Measurements from ENCODE around the gene TTI1. TPM values are rescaled to one million over a fixed set of nuclear protein-coding genes. Genes with fewer than 3 reads are reported as not detected.
A peak's percentile ranks its signal among the peaks of the same experiment; 100 is the strongest.

TTI1 gene
- total RNA-seq, 1 donor from 2014 or later: 30.1 TPM

- Mint-ChIP-seq H3K4me3 (no peak overlapping the region), H3K36me3 (ENCODE audit: low read depth) (peaks cover 70% of the 10 kb centered on the region), H3K27ac (no peak overlapping the region), H3K27me3 (no peaks in the 10 kb centered on the region), H3K9me3 (no peaks in the 10 kb centered on the region), H3K4me1 (peaks cover 20% of the 10 kb centered on the region)
- TF ChIP-seq CTCF (IDR thresholded peaks at IDR 0.05): no peak
- CTCF ChIA-PET: interaction anchor here (0.7 to 5.5 kb wide), 3 partner anchors 332 to 457 kb away, joined by 3 to 57 read pairs (median 3); no protein-coding TSS in a partner anchor
- DNase-seq (no peak), ATAC-seq (ENCODE audit: low read depth) (no peak)
- POLR2A ChIA-PET: no interaction called here
- intact Hi-C loops (cut with micrococcal nuclease): loop anchor here (5.0 kb wide), 2 partner anchors 724 to 799 kb away; no protein-coding TSS in a partner anchor
Observed at GRCh38 chr20:37991157-37991866, 41.9 kb downstream of the TTI1 start.

GRCh38 chr20:37990571-37991151 is 42.6 kb downstream of the TTI1 start:
- ChIA-PET CTCF (interaction anchor here (0.7 to 5.5 kb wide), 3 partner anchors 331 to 457 kb away, joined by 3 to 57 read pairs (median 3); no protein-coding TSS in a partner anchor), POLR2A (no interaction called here)
- ATAC-seq (ENCODE audit: low read depth) (peak; percentile 87), DNase-seq (peak; percentile 29)
- peak overlapping the region; percentile 13 for H3K27ac Mint-ChIP-seq
- H3K27me3 Mint-ChIP-seq: no peaks in the 10 kb centered on the region
- intact Hi-C loops (cut with micrococcal nuclease): loop anchor here (5.0 kb wide), 2 partner anchors 723 to 798 kb away; no protein-coding TSS in a partner anchor
- peaks cover 20% of the 10 kb centered on the region for H3K4me1 Mint-ChIP-seq
- no peak overlapping the region for H3K4me3 Mint-ChIP-seq
- H3K36me3 Mint-ChIP-seq (ENCODE audit: low read depth): peaks cover 67% of the 10 kb centered on the region
- TF ChIP-seq CTCF (IDR thresholded peaks at IDR 0.05): no peak
- H3K9me3 Mint-ChIP-seq: no peaks in the 10 kb centered on the region

GRCh38 chr20:37989601-37990295 is 43.5 kb downstream of the TTI1 start:
- no peaks in the 10 kb centered on the region for H3K9me3 Mint-ChIP-seq
- H3K4me3 Mint-ChIP-seq: no peak overlapping the region
- intact Hi-C loops (cut with micrococcal nuclease): loop anchor here (5.0 kb wide), 2 partner anchors 722 to 797 kb away; no protein-coding TSS in a partner anchor
- ATAC-seq (ENCODE audit: low read depth): no peak
- no peak overlapping the region for H3K27ac Mint-ChIP-seq
- ChIA-PET POLR2A (no interaction called here), CTCF (no interaction called here)
- no peak for TF ChIP-seq CTCF (IDR thresholded peaks at IDR 0.05)
- no peaks in the 10 kb centered on the region for H3K27me3 Mint-ChIP-seq
- H3K4me1 Mint-ChIP-seq: peaks cover 20% of the 10 kb centered on the region
- no peak for DNase-seq
- peaks cover 63% of the 10 kb centered on the region for H3K36me3 Mint-ChIP-seq (ENCODE audit: low read depth)

- no peak for ATAC-seq (ENCODE audit: low read depth)
- no peak for DNase-seq
- peaks cover 20% of the 10 kb centered on the region for H3K4me1 Mint-ChIP-seq
- ChIA-PET POLR2A (interaction anchor here (0.6 kb wide), 1 partner anchor 289 kb away, joined by 3 read pairs; no protein-coding TSS in a partner anchor), CTCF (interaction anchor here (0.6 kb wide), 1 partner anchor 423 kb away, joined by 3 read pairs; no protein-coding TSS in a partner anchor)
- H3K9me3 Mint-ChIP-seq: no peaks in the 10 kb centered on the region
- H3K4me3 Mint-ChIP-seq: no peak overlapping the region
- H3K27me3 Mint-ChIP-seq: no peaks in the 10 kb centered on the region
- H3K36me3 Mint-ChIP-seq (ENCODE audit: low read depth): peaks cover 63% of the 10 kb centered on the region
- H3K27ac Mint-ChIP-seq: no peak overlapping the region
- intact Hi-C loops (cut with micrococcal nuclease): no loop called here
- TF ChIP-seq CTCF (IDR thresholded peaks at IDR 0.05): no peak
Observed at GRCh38 chr20:37988306-37988954, 44.8 kb downstream of the TTI1 start.

Data from activated B cell treated with CpG ODN at 0.5 μM for 24 hours (primary cell).